ENCODE data around the gene SFXN3. TPM values are rescaled to one million over a fixed set of nuclear protein-coding genes. Genes with fewer than 3 reads are reported as not detected.

The SFXN3 gene
- total and polyA plus RNA-seq, 2 experiments from 2014 or later: 93.6 to 102 TPM

GRCh38 chr10:101020427-101021075 lies 10.5 kb upstream of the SFXN3 start:
- no peak overlapping the region for H3K4me3 ChIP-seq
- H3K36me3 ChIP-seq (replicated peaks; ENCODE audit: insufficient read depth, low read depth): no peaks in the 10 kb centered on the region
- no peak for DNase-seq (ENCODE audit: low spot score)
- no peaks in the 10 kb centered on the region for H3K9me3 ChIP-seq (ENCODE audit: low read depth)
- no peak for TF ChIP-seq CTCF (IDR thresholded peaks at IDR 0.05; ENCODE audit: poor library complexity)
- TF ChIP-seq EZH2 (IDR thresholded peaks at IDR 0.05; ENCODE audit: borderline replicate concordance): no peak
- no peak for TF ChIP-seq EZH2phosphoT487 (IDR thresholded peaks at IDR 0.05; ENCODE audit: low read depth, severe bottlenecking, unreplicated experiment)
- H3K79me2 ChIP-seq: no peaks in the 10 kb centered on the region
- H3K27me3 ChIP-seq: peaks cover 4% of the 10 kb centered on the region
- H3K4me2 ChIP-seq: no peak overlapping the region
- H3K9me2 ChIP-seq (replicated peaks; ENCODE audit: insufficient read depth): no peaks in the 10 kb centered on the region
- H3K4me1 ChIP-seq (ENCODE audit: insufficient read depth): peaks cover 9% of the 10 kb centered on the region
- H4K20me1 ChIP-seq (ENCODE audit: insufficient read depth, poor library complexity, severe bottlenecking): no peaks in the 10 kb centered on the region
- no peak overlapping the region for H2AFZ ChIP-seq
- WGBS (ENCODE audit: low lambda C conversion rate, missing lambda C conversion rate): 82% methylated on average over 10 of the region's 10 CpGs
- no peak overlapping the region for H3K27ac ChIP-seq

GRCh38 chr10:101021239-101021638 lies 9.8 kb upstream of the SFXN3 start:
- H3K27me3 ChIP-seq: peaks cover 4% of the 10 kb centered on the region
- H3K4me1 ChIP-seq (ENCODE audit: insufficient read depth): peaks cover 9% of the 10 kb centered on the region
- H3K9me2 ChIP-seq (replicated peaks; ENCODE audit: insufficient read depth): no peaks in the 10 kb centered on the region
- TF ChIP-seq EZH2 (IDR thresholded peaks at IDR 0.05; ENCODE audit: borderline replicate concordance) (no peak), CTCF (IDR thresholded peaks at IDR 0.05; ENCODE audit: poor library complexity) (no peak), EZH2phosphoT487 (IDR thresholded peaks at IDR 0.05; ENCODE audit: low read depth, severe bottlenecking, unreplicated experiment) (no peak)
- no peak for DNase-seq (ENCODE audit: low spot score)
- H3K9me3 ChIP-seq (ENCODE audit: low read depth): no peaks in the 10 kb centered on the region
- H4K20me1 ChIP-seq (ENCODE audit: insufficient read depth, poor library complexity, severe bottlenecking): no peaks in the 10 kb centered on the region
- no peak overlapping the region for H3K27ac ChIP-seq
- WGBS (ENCODE audit: low lambda C conversion rate, missing lambda C conversion rate): 82% methylated on average over 4 of the region's 4 CpGs
- H3K36me3 ChIP-seq (replicated peaks; ENCODE audit: insufficient read depth, low read depth): no peaks in the 10 kb centered on the region
- no peak overlapping the region for H3K4me3 ChIP-seq
- H3K4me2 ChIP-seq: no peak overlapping the region
- H3K79me2 ChIP-seq: no peaks in the 10 kb centered on the region
- no peak overlapping the region for H2AFZ ChIP-seq

- Histone ChIP-seq H3K27ac (no peak overlapping the region), H4K20me1 (ENCODE audit: insufficient read depth, poor library complexity, severe bottlenecking) (no peaks in the 10 kb centered on the region), H3K9me2 (replicated peaks; ENCODE audit: insufficient read depth) (no peaks in the 10 kb centered on the region), H3K9me3 (ENCODE audit: low read depth) (no peaks in the 10 kb centered on the region), H3K36me3 (replicated peaks; ENCODE audit: insufficient read depth, low read depth) (no peaks in the 10 kb centered on the region), H2AFZ (no peak overlapping the region), H3K27me3 (peaks cover 4% of the 10 kb centered on the region), H3K4me3 (no peak overlapping the region), H3K4me1 (ENCODE audit: insufficient read depth) (peaks cover 14% of the 10 kb centered on the region), H3K79me2 (no peaks in the 10 kb centered on the region), H3K4me2 (no peak overlapping the region)
- TF ChIP-seq EZH2 (IDR thresholded peaks at IDR 0.05; ENCODE audit: borderline replicate concordance) (no peak), EZH2phosphoT487 (IDR thresholded peaks at IDR 0.05; ENCODE audit: low read depth, severe bottlenecking, unreplicated experiment) (no peak), CTCF (IDR thresholded peaks at IDR 0.05; ENCODE audit: poor library complexity) (no peak)
- 93% methylated on average over 10 of the region's 11 CpGs for WGBS (ENCODE audit: low lambda C conversion rate, missing lambda C conversion rate)
- no peak for DNase-seq (ENCODE audit: low spot score)
These were observed 9.3 kb upstream of the SFXN3 start for GRCh38 chr10:101021692-101022251.
